ENCODE data around the gene PARD3B.

PARD3B gene

DNA sequence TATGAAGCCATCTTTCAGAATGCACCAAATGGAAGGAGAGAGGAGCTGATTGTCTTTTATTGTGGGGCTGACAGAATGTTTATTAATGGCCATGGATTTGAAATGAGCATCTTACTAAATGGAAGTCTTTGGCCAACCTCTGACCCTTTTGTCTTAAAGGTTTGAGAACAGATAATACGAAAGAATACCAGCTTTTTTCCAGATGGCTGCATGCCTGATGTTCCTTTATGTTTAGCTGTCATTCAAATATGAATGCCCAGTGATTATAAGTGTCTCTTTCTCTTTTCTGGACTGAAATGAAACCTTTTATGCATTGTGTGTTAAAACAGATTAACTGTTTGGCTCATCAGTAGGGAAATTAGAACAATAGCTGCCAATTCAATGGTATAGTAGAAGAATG, 46.0 kb downstream of the PARD3B start:
- no peak for DNase-seq

DNA sequence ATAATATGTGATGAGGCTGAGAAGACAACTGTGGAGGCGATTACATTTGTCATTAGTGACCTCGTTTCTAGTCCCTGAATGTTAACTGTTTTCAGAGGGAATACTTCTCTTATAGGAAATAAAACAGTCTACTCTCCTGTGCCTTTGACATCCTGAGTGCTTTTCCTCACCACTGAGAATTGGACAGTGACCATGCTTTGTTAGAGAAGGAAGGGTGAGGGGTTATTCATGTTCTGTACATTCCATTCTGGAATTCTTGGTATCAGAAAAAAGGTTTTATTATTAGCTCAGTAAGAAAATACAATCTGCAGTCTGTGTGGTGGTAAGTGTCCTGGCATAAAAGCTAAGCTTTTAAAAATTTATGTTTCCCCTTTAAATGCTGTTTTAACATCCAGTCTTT, 58.8 kb downstream of the PARD3B start:
- DNase-seq = no peak

DNA sequence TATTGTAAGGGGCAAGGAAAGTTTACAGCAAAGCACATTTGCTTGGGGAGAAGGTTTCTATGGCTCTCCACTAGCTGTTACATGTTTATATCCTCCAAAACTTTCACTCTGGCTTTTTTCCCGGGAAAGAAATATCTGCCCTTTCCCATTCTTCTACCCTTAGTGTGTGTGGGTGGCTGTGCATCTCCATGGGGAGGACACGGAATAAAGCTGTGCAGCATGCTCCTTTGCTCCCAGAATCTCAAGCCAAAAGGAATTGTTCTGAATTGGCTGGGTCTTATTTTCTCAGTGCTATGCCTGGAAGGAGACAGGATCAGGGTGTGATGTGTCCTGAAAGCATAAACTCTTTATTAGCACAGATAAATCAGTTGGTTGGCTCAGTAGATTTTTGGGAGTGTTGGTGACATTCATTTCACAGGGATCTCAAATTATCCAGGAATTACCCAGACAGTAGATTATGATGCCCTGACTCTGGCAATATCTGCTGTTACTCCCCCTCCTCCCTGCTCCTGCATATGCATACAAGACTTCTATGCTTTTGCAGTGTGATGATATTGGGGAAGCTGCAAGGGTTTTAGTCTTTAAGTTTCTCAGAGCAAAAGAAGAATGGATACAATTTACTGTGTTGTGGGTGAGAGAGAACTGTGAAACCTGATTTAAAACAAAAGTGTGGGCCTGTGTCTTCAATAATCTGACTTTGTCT, 63.1 kb downstream of the PARD3B start:
- no peak for DNase-seq

DNA sequence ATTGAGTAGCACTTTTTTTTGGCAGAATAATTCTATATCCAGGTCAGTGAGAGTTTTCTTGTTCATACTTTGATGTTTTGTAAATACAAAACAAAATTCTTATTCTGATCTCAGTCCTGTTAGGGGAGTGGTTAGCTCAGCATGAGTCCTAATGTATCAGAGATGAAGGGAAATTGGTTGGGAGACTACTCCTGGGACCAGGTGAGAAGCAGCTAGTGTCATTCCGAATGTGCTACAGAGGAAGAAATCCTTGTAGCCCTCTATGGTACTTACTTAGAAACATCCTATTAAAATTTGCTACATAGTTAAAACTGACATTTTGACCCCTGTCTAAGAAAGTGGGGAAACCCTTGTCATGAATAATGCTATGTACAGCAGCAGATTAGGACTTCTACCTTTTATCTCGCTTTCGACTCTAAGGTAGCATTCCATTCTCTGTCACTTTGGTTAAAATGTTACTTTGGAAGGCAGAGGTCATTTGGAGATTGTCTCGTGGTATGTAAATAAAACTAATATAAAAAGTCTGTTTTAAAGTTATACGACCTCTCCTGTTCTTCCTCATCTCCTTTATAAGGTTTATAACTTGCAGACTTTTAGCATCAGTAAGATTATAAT, 65.8 kb downstream of the PARD3B start:
- DNase-seq = no peak

DNA sequence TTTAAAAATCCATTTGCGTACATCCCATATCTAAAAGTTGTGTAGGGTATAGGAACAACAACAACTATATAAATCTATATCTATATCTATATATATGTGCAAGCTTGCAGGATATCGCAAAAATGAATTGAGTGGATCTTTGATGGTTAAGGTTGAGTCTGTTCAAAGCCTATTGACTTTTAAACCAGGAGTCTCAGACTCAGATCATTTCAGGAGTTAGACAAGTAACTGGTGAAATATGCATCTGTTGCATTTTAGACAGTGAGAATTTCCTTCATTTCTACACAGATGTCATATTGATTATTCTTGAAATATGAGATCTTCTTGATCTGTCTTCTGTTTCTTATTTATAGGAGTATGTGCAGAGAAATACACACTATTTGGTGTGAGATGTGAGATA, 66.5 kb downstream of the PARD3B start:
- no peak for DNase-seq

DNA sequence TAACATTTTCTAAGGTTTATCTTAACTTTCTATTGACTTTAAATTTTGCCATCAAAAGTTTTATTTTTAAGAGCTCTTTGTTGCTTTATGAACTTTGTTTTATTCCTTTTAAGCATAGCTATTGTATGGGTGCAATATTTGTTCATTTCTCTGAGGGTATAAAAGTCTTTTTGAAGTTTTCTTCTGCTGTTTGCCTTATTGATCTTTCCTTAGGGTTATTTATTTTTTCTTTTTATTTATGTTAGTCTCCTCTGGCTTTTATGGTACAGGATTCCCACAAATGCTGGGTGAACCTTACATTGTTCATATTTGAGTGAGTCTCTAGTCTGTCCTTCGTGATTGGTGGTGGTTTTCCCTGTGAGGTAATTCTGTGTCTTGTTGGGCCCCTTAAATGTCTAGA, 68.4 kb downstream of the PARD3B start:
- no peak for DNase-seq

DNA sequence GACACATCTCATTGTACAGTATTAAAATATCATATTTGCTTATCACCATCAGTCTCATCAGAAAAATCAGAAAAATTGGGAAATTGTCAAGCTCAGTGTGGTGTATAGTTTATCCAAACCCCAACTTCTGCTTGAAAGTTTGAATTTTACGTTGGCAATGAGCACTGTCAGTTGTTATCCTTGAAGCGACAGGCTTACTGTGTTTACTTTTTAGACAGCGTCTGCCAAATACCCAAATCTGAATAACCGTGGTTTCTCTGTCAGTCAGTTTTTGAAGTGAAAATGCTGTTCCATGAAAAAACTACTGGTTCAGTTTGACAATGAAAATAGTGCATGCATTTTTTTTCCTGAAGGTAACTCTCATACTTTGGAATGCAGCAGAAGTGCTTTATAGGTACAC, 70.2 kb downstream of the PARD3B start:
- no peak for DNase-seq

DNA sequence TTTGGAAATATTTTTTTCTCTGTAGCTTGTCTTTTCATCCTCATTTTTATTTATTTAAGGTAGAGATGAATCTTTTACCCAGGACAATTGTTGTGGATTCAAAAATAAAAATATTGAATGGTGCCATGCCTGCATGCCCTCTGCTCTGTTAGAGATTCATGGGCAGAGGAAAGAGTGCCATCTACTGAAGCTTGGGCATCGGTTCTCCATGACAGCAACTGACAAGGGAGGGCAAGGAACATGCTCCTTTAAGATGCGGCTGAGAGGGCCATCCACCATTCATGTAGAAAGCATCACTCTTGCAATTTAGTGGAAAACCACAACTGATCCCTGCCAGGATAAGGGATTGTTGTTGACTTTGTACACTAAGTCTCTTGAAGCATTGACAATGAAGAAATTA, 79.9 kb downstream of the PARD3B start:
- no peak for DNase-seq

DNA sequence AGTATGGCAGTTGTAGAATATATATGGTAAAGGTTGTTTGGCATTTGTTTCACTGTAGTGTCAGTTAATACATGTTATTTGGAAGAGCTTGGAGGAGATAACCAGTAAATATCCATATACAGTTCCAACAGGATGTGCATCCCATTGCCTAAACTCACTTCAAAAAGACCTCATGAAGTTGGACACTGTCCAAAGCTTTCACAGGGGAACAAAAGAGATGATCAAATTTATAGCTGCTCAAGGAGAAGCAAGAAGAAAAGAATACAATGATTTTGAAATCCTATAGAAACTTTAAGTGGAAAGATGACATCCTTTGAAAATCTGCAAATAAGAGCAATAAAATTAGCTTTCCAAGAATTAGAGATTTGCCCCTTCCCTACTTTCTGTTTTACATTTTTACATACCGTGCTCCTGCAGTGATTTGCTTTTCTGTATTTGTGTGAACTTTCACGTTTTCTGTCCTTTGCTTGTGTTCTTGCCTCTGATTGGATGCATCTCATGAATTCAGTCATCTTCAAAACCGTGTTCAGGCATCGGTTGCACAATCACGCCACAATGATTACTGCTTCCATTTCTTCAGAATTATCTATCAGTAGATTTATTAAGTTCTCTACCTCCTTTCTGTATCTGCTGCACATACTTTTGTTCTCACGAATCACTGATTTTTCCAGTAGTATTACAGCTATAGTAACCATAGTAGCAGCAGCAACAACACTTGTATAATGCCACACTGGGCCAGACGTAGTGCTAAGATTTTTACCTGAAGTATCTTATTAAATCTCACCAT, 83.8 kb downstream of the PARD3B start:
- no peak for DNase-seq

DNA sequence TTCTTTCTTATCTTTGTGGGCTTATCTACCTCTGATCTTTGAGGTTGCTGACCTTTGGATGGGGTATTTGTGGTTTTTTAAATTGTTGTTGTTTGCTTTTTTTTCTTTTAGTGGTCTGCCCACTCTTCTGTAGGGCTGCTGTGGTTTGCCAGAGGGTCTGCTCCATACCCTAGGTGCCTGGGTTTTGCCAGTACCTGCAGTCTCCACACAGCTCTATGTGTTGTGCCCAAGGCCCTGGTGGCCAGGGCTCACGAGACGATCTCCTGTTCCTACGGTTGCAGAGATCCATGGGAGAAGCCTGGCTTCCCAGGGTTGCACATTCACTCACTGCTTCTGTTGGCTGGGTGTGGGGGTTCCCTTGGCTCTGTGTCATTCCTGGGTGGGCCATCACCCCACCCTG, 87.1 kb downstream of the PARD3B start:
- DNase-seq = no peak

DNA sequence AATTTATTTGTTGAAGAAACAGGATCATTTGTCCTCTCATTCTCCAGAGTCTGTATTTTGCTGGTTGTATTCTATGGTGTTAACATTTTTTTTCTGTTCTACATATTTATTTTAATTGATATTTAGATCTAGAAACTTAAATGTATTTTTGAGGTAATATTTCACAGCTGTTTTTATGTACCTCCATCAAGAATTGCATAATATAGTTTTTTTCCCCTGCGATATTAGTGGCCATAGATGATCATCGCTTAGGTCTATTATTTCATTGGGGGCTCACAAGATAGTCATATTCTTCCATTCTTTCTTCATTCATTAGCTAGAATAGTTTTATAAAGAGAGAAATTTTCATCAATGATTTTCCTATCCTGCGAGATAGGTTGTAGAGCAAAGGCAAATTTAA, 89.3 kb downstream of the PARD3B start:
- no peak for DNase-seq

DNA sequence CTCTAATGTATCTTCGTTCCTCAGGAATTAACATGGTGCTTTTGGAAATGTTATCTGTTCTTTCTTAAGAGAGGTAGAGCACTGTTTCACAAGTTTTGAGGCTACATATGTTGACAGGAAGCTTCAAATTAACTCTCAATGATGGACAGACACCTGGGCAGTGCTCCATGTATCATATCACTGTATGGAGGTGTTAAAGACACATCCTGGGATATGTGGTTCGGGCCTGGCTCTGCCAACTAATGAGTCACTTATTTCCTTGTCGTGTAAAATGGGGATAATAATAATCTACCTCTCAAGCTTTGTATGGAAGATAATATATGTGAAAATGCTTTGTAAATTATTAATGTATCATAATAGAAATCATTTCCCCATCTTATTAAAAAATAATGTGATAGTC, 90.2 kb downstream of the PARD3B start:
- DNase-seq = no peak

DNA sequence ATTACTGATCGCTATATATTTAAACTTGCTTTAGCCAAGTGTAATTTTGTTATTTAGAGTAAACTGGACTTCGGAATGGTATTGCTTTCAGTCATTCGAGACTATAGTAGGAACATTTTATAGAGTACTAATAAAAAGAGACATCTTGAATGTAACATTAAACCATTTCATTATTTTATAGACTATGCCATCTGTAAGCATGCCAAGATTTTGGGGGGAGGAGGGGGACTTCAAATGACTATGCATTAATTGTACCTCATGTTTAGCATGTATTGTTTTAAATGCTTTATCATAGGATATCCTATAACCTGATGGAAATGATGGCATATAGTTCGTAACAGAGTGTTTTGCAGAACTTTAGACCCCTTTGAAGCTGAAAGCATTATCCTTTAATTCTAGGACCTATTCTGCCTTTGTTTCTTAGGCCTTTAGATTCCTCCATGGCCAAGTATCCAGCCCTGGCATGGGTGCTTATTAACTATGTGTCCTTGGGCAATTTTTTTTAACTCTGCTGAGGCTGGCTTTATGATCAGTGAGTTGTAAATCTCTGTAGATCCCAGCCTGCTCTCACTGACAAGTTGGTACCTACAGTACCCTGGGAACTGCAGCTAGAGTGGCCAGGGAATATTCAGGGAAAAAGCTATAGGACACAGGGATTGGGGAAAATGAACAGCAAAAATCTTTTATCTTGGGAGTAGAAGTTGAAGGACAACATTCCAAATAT, 93.4 kb downstream of the PARD3B start:
- DNase-seq = no peak

DNA sequence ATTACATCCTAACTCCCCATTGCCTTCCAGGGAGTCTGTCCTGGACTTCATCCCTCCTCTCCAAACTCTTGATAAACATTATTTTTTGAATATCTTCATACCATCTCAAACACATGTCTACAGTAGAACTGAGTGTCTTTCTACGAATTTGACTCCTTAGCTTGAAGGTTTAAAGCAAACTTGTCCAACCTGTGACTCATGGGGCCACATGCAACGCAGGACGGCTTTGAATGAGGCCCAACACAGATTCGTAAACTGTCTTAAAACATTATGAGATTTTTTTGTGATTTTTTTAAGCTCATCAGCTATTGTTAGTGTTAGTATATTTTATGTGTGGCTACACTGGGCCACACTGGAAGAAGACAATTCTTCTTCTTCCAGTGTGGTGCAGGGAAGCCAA, 98.1 kb downstream of the PARD3B start:
- DNase-seq = no peak

DNA sequence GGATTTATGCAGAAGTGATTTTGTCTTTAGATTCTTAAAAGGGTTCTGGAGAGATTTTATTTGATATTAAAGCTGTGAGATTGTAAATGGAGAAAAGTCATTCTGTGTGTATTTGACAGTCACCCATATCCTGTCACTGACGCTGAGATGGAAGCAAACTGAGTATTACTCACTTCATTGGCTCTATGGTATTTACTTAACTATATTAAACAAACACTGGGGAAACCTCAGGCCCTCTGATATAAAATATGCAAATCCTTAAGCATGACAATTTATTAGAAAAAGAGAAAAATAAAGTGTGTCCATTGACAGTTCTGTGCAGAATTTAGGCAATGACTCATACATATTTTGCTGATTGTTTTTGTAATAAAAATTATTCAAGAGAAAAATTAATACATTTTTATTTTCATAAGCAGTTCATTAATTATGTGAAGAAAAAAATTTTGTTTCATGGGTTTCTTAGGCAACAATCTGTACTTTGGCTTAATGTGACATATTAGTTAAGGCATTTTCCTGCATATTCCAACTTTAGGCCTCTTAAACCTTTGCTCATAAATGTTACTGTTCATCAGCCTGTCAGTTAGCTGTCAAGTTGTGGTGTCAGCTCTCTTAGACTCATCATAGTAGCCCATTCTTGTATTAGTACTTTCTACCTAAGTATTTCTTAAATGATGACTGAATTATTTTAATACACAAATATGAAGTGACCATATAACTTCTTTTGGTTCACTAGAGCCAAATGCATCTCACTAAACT, 99.9 kb downstream of the PARD3B start:
- DNase-seq = no peak

DNA sequence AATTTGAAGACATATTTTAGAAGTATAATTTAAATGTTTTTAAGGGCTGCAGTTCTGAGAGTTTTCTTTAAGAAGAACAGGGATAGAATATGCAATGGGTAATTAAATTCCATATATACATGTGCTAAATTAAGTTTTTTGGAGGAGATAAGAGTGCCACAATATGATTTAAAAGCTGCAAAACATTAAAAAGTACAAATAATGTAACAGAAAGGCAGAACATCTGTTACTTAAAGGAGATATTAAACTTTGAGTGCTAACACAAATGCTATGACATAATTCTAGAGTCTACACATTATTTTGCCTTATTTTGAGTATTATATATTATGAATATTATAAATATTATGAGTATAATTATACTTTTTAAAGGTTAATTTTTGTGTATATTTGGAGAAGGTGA, 102.4 kb downstream of the PARD3B start:
- no peak for DNase-seq

DNA sequence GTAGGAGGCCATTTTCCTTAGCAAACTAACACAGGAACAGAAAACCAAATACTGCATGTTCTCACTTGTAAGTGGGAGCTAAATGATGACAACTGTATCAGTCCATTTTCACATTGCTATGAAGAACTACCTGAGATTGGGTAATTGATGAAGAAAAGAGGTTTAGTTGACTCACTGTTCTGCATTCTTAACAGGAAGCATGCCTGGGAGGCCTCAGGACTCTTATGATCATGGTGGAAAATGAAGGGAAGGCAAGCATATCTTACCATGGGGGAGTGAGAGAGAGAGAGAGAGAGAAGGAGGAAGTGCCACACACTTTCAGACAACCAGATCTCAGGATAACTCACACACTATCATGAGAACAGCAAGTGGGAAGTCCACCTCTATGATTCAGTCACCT, 105.3 kb downstream of the PARD3B start:
- no peak for DNase-seq

DNA sequence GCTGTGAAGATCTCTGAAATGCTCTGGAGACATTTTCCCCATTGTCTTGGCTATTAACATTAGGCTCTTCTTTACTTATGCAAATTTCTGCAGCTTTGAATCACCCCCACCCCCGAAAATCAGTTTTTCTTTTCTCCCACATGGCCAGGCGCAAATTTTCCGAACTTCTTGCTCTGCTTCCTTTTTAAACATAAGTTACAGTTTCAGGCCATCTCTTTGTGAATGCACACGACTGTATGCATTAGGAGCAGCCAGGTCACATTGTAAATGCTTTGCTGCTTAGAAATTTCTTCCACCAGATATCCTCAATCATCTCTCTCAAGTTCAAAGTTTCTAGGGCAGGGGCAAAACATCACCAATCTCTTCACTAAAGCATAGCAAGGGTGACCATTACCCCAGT, 106.8 kb downstream of the PARD3B start:
- DNase-seq = no peak

DNA sequence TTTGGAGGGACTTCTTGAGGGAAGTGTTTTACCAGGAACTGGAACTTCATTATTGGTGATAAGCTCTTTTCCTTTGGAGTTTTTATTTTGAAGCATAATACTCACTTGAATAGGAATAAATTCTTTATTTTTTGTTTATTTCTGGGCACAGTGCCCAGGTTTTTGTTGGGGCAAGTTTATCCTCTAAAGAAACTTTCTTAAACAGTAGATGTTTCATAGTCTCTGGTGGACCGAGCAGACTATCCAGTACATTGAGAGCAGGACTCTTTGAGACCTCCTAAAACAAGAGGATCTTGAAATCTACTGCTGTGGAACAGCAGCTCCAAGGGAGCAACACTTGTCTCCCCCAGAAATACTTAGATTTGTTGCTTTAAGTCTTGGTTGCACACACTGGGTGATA, 109.4 kb downstream of the PARD3B start:
- DNase-seq = no peak

DNA sequence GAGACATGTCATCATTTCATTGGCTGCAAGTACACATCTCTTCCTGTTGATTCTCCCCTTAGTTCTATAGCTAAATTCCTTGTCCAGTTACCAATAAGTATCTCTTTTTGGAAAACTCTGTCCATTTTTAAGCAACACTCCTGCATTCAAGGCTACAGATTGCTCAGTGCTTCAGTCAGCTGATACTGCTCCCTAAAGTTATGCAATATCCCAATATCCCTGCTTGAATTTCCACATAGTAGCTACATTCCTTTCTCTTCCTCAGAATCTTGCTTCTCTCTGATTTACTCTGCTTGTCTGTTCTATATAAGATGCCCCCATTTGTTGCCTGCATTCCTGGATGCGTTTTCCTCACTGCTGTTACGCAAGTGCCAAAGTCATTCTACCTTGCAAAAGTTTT, 109.8 kb downstream of the PARD3B start:
- DNase-seq = no peak

DNA sequence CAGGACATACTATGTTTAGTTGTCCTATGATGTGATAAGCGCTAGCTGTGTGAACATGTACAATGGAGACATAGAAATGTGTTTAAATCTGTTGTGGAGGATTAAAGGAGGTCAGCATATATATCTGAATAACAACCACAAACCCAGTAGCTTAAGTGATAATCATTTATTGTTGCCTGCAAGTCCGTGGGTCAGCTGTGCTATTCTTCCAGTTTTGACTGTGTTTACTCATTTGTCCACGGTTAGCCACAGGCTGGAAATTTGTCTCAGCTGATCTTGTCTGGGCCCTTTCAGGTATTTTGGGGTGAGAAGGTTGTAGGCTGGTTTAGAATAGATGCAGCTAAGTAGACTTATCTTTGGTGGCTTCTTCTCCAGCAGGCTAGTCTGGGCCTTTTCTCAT, 110.4 kb downstream of the PARD3B start:
- no peak for DNase-seq

DNA sequence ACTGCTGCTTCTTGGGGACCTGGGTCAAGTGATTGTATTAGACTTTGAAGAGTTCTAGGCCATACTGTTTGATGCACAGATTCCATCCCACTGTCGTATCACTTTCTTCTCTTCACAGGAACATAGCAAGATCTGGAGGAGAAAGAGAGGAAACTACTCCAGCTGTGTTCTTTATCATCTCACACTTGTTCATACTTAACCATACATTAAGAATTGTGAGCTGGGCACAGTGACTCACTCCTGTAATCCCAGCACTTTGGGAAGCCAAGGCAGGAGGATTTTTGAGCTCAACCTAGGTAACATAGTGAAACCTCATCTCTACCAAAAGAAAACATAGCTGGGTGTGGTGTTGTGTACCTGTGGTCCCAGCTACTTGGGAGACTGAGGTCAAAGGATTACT, 111.7 kb downstream of the PARD3B start:
- no peak for DNase-seq

DNA sequence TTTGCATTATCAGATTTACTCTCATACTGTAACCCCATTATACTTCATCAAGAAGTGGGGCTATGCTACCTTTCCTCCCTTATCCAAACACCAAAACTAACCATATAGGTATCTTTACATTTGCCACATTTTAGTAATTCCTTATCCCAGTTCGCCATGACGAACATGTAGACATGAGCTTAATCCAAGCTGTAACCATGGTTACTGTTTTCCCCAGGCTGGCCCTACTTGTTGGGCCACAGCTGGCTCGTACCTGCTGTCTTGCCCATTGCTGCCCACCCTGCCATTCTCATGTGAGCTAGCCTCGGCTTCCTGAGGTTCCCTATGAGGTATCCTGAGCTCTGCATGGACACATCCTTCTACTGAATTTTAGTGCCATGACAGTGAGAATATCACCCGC, 117.7 kb downstream of the PARD3B start:
- no peak for DNase-seq
